HepG2 (cell line): ENCODE measurements around the gene MACROD2.

Experiments
- CTCF ChIP-seq: sonication (generic); formaldehyde crosslinking; IDR thresholded peaks from 2 replicates; pipeline ENCODE4 v1.5.0; 2020; ENCODE audit warnings: mild to moderate bottlenecking, missing genetic modification reagents, moderate library complexity
- IKZF4 ChIP-seq: sonication (generic); formaldehyde crosslinking; IDR thresholded peaks from 2 replicates; pipeline ENCODE4 v1.5.1; 2020; ENCODE audit warnings: borderline replicate concordance, mild to moderate bottlenecking, low read depth, missing genetic modification reagents; ENCODE audit errors: not compliant biosample characterization
- POLR2A ChIP-seq, 2 experiments: IDR thresholded peaks; 2 replicates each; pipeline ENCODE4 v1.6.1; 2011; ENCODE audit warnings: low read depth in 2 of 2, low read length in 2 of 2, mild to moderate bottlenecking in 1 of 2, moderate library complexity in 1 of 2; ENCODE audit not compliant: insufficient read depth in 1 of 2
- RBFOX2 ChIP-seq: fragments of 200-400 bp; formaldehyde crosslinking; IDR thresholded peaks from 2 replicates; pipeline ENCODE4 v1.6.1; 2017; ENCODE audit warnings: low read depth, mild to moderate bottlenecking, low read length
- REST ChIP-seq, 2 experiments: IDR thresholded peaks; 2 replicates each; pipeline ENCODE4 v1.6.1; 2011 to 2012; ENCODE audit warnings: low read length in 2 of 2, borderline replicate concordance in 1 of 2, low read depth in 1 of 2, mild to moderate bottlenecking in 1 of 2, moderate library complexity in 1 of 2
- SP4 ChIP-seq: sonication (generic); formaldehyde crosslinking; IDR thresholded peaks from 2 replicates; pipeline ENCODE4 v1.8.1; 2023; ENCODE audit warnings: mild to moderate bottlenecking, missing genetic modification reagents
- ZNF121 ChIP-seq: sonication (generic); formaldehyde crosslinking; IDR thresholded peaks from 2 replicates; pipeline ENCODE4 v1.5.0; 2020; ENCODE audit warnings: mild to moderate bottlenecking, missing genetic modification reagents
- ZXDC ChIP-seq: sonication (generic); formaldehyde crosslinking; IDR thresholded peaks from 2 replicates; pipeline ENCODE4 v1.5.0; 2020; ENCODE audit warnings: mild to moderate bottlenecking, missing genetic modification reagents

GRCh38 chr20:15576411-15576810 lies 1581.1 kb downstream of the MACROD2 start:
- TF ChIP-seq ZXDC (CRISPR knock-in tag), result no peak
- no peak for TF ChIP-seq SP4 (CRISPR knock-in tag)
- no peak for TF ChIP-seq RBFOX2
- TF ChIP-seq POLR2A (IDR thresholded peaks at IDR 0.05; ENCODE audit: insufficient read depth in 1 of 2, low read depth in 2 of 2, low read length in 2 of 2), result no peak
- no peak for TF ChIP-seq ZNF121
- no peak for TF ChIP-seq CTCF
- no peak for TF ChIP-seq IKZF4 (CRISPR knock-in tag)
- TF ChIP-seq REST (IDR thresholded peaks at IDR 0.05; ENCODE audit: borderline replicate concordance in 1 of 2, low read depth in 1 of 2, low read length in 2 of 2), result no peak
